ENCODE results near the gene SHANK1.

DNA sequence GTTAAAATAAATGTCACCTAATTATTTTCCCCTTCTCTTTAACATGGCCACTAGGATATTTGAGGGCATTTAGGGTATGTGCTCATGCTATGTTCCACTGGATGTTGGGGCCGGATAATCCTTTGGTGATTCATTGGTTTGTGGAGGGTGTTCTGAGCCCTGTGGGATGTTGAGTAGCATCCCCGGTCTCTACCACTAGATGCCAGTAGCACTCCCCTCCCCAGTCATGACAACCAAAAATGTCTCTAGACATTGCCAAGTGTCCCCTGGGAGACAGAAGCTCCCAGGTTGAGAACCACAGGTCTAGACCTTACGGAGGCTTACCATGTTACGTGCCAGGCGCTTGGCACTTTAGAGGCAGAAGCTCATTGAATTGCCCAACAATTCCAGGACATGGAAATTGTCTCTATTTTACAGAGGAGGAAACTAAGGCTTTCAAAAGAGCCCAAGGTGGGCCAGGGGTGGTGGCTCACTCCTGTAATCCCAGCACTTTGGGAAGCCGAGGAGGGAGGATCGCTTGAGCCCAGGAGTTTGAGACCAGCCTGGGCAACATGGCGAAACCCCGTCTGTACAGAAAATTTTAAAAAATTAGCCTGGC, 14.1 kb downstream of the SHANK1 start:
- TF ChIP-seq CTCF (IDR thresholded peaks at IDR 0.05; ENCODE audit: low read depth, low read length, missing input control), result peak; percentile 47
- TF ChIP-seq GABPA (IDR thresholded peaks at IDR 0.05 in 1 of 2, conservative IDR thresholded peaks at IDR 0.05 in 1 of 2), result no peak
- TF ChIP-seq MAX (IDR thresholded peaks at IDR 0.05), result no peak
- peak; percentile 64 to 78 for TF ChIP-seq RAD21 (IDR thresholded peaks at IDR 0.05)
- TF ChIP-seq SP1 (IDR thresholded peaks at IDR 0.05), result no peak
- no peak for TF ChIP-seq REST (IDR thresholded peaks at IDR 0.05)
- no peak for TF ChIP-seq FOXA1 (IDR thresholded peaks at IDR 0.05)
- TF ChIP-seq, protein P1, sequence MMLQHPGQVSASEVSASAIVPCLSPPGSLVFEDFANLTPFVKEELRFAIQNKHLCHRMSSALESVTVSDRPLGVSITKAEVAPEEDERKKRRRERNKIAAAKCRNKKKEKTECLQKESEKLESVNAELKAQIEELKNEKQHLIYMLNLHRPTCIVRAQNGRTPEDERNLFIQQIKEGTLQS (IDR thresholded peaks at IDR 0.05), result no peak
- TF ChIP-seq TAF1 (conservative IDR thresholded peaks at IDR 0.05), result no peak
- TF ChIP-seq HNF4G (IDR thresholded peaks at IDR 0.05), result no peak
- TF ChIP-seq NR2F2 (IDR thresholded peaks at IDR 0.05), result no peak
- TF ChIP-seq, protein P2, sequence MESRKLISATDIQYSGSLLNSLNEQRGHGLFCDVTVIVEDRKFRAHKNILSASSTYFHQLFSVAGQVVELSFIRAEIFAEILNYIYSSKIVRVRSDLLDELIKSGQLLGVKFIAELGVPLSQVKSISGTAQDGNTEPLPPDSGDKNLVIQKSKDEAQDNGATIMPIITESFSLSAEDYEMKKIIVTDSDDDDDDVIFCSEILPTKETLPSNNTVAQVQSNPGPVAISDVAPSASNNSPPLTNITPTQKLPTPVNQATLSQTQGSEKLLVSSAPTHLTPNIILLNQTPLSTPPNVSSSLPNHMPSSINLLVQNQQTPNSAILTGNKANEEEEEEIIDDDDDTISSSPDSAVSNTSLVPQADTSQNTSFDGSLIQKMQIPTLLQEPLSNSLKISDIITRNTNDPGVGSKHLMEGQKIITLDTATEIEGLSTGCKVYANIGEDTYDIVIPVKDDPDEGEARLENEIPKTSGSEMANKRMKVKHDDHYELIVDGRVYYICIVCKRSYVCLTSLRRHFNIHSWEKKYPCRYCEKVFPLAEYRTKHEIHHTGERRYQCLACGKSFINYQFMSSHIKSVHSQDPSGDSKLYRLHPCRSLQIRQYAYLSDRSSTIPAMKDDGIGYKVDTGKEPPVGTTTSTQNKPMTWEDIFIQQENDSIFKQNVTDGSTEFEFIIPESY (IDR thresholded peaks at IDR 0.05), result no peak

Data from liver (tissue), 3 donors.